CD4-positive, alpha-beta T cell treated with Interleukin-4 for 4 hours (primary cell): ENCODE results near the gene MED28.
"Not testable (repeated sequence)": the region's sequence is repeated elsewhere in the genome, so short reads cannot be mapped to it uniquely, and the experiment has no call there.

Experiments
- DNase-seq: peaks from one replicate; pipeline ENCODE4 v3.0.0-alpha.2; 2020

MED28 gene, protein sequence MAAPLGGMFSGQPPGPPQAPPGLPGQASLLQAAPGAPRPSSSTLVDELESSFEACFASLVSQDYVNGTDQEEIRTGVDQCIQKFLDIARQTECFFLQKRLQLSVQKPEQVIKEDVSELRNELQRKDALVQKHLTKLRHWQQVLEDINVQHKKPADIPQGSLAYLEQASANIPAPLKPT

GRCh38 chr4:17614416-17615299 lies at the start of gene MED28:
TSS of gene MED28 (plus strand) at chr4:17614641. CDS start at chr4:17614655, 14 bp downstream.
- DNase-seq = peak; percentile 95

DNA sequence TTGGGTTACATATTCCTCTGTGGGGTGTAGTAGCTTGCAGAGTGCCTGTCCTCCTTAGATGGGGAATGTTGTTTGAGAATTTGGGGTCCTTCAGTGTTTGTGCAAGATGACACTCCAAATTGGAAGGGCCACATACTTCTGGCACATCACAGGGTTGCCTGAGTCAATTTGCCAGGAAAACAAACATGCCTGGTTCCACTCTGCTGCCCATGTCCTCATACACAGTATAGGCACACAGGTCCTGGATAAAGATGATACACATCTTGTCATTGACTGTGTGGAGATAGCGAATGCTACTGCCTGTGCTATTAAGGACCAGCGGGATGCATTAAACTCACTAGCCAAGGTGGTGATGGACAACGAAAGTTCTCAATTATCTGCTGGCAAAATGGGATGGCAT lies 48.6 kb upstream of the MED28 start:
- no peak for DNase-seq

DNA sequence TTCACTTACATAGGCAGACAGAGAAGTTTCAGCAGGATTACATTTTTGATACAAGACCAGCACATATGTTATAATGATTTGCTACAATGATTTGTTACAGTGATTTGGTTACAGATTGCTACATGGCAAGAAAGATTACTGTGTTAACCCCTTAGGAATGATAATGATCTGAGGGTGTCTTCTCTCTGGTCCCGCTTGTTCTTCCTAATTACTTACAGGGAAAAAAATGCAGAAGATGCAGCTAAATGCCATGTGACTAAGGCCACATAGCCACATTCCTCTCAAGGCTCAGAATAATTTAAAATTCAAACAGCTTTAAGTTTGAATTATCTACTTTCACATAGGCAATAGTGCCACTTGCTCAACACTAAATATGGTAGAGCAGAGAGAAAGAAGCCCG lies 47.2 kb upstream of the MED28 start:
- DNase-seq = no peak

DNA sequence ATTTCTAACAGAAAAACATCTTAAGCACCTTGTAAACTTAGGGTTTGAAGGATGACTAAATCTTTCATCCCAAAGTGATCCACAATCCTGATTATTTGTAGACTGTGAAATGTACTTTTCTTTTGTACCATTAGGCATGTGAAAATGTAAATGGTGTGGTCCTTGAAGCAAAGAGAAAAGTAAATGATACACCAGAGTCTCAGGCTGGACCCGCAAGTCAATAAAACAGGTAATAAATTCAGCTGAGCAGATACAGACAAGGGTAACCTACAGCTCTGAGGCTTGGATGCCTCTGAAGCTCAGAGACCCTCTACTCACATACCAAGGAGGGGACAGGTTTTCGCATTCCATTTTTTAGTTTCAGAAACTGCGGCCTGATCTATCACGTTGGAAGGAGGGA lies 40.2 kb upstream of the MED28 start:
- no peak for DNase-seq

DNA sequence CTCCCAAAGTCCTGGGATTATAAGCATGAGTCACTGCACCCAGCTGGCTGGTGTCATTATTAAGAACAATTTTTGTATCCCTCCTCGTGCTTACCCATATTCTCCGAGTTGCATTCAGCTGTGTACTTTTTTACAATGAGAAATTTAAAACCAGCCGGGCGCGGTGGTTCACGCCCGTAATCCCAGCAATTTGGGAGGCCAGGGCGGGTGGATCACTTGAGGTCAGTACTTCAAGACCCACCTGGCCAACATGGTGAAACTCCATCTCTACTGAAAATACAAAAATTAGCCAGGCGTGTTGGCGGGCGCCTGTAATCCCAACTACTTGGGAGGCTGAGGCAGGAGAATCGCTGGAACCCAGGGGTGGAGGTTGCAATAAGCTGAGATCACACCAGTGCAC lies 39.3 kb upstream of the MED28 start:
- DNase-seq = not testable (repeated sequence)

DNA sequence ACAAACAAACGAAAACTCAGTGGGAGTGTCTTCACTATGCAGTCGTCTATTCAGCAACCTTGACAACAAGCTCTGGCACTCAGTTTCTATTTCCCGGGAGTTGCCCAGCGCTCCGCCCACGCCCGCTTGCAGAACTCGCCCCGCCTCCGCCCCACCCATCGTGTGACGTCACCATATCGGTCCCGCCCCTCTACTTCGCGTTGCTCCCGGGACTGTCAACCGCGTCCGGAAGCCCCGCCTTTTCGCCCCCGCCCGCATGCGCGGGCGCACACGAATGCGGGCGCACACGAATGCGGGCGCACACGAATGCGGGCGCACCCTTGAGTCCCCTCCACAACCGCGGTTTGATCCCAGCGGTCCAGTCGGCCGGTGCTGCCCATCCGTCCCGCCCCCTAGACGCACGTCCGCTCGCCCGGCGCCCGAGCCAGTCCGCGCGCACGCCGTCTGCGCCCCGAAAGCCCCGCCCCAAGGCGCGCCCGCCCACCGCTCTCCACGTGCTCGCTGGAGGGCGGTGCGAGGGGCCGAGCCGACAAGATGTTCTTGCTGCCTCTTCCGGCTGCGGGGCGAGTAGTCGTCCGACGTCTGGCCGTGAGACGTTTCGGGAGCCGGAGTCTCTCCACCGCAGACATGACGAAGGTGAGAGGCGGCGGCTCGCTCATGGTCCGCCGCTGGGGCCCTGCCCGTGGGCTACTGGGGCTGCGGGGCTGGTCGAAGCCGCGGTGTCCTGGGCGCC lies 37.3 kb upstream of the MED28 start, which contains the start of gene LAP3:
LAP3 (plus strand) TSS at position 267 of the 733 bp plus-strand sequence; CDS start at position 535, 268 bp downstream.
- DNase-seq = peak; percentile 97

DNA sequence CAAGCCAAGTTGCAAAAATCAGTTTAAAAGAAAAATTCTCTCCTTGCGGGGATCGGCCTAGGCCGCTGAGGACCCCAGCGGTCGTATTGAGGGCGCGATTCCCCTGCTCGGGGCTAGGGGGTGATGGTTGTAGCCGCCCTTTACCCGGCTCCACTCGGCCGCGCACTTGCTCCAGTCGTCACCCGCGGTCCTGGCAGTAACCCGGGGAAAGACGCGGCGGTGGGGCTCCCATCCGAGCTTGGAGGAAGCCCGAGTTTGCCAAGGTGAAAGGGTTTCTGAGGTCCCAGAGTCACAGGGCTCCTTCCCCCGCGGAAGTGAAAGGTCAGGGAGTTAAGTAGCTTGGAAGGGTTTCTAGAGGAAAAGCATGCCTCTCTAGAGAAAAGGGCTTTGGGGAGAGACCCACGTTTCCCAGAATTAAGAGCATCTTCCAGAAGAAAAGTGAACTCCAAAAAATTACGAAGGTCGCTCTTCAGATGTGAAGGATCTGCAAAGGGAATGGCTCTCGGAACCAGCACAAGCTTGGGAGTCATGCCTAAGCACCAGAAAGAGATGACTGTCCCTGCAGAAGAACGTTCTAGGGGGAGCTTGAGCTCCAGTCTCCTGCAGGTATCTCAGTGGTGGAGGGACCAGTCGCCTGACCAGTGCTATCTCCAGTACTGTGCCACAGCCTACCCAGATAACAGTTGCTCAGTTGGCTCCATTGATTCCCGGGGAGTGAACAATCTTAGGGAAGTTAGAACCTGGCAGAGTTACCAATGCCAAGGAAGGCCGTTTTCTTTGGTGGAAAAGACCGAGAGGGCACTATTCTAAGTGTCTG lies 36.6 kb upstream of the MED28 start:
- no peak for DNase-seq

GRCh38 chr4:17578482-17578891 lies 36.0 kb upstream of the MED28 start:
- peak; percentile 21 for DNase-seq

DNA sequence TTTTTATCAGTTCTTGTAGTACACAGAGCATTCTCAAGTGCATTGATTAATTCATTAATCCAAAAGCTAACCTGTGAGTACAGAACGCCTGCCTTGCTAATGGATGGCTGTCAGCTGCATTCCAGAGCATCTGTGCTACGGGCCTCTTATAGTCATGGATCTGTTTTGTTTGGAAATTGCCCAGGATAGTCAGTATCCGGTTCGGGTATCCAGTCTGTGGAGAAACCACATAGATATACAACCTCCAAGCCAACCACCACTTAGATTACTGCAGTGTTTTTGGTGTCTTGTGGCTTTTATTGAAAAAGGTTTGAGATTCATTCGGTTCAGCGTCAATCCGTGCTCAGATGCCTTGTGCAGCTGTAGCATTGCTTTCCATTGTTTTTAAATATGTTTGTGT lies 33.5 kb upstream of the MED28 start:
- no peak for DNase-seq

DNA sequence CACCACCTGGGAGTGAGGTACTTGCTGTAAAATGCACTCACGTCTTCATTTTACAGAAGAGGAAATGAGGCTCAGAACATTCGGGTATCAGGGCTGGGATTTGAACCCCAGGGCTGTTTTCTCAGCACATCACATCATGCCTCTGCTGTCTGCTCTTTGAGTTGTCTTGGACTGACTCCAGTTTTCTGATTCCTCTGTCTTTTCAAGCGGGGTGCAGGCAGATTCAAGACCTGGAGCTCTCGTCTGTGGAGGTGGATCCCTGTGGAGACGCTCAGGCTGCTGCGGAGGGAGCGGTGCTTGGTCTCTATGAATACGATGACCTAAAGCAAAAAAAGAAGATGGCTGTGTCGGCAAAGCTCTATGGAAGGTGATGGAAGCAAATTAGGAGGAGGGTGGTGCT lies 31.2 kb upstream of the MED28 start:
- DNase-seq = no peak

- DNase-seq = no peak
Observed at GRCh38 chr4:17583941-17584340, 30.5 kb upstream of the MED28 start.

GRCh38 chr4:17584521-17585213 lies 29.8 kb upstream of the MED28 start:
- DNase-seq = no peak

DNA sequence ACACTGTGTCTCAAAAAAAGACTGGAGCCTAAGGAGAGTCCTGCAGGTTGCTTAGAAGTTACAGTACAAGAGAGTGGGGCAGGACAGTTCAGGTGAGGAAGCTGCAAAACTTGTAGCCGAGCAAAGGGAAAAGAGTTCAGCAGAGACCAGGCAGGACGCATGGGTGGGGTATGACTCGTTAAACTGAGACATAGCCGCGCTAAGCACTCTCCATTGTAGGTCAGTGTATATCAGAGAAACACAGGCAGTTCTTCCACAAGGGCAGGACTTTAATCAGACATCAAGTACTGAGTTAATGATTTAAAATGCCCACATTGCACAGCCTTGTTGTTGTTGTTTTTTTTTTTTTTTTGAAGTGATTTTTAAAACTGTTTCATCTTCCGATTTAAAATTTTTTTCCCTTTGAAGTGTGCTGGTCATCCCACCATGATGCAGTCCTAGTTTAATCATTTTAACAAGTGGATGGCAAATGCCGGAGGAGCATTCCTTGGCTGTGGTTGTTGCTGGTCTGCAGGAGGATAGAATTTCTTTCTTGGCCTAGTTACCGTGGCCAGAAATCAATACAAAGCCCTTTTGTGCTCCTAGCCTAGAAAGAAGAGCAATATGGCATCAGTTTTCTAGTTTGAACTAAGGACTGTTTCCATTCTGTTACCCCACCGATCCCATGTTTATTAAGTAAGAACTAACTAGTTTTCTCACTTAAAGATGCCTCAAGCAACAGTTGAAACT lies 27.2 kb upstream of the MED28 start:
- no peak for DNase-seq

DNA sequence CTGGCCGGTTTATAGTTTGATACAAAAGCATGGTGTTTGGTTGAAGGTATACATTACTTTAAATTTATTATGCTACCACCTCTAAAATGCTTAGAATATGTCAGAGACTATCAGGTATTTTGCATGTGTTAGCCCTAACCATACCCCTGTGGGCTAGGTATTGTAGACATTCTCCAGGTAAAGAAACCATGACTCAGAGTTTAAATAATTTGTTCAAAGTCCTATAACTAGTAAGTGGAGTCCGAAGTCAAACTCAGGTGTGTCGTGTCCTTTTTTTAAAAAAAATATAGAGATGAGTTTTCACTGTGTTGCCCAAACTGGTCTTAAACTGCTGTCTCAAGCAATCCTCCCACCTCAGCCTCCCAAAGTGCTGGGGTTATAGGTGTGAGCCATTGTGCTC lies 25.1 kb upstream of the MED28 start:
- no peak for DNase-seq

- no peak for DNase-seq
Observed at GRCh38 chr4:17595471-17596005, 18.9 kb upstream of the MED28 start.

GRCh38 chr4:17597517-17597916 lies 16.9 kb upstream of the MED28 start:
- no peak for DNase-seq

GRCh38 chr4:17599826-17600225 lies 14.6 kb upstream of the MED28 start:
- no peak for DNase-seq

- DNase-seq = no peak
Observed at GRCh38 chr4:17605236-17605635, 9.2 kb upstream of the MED28 start.

DNA sequence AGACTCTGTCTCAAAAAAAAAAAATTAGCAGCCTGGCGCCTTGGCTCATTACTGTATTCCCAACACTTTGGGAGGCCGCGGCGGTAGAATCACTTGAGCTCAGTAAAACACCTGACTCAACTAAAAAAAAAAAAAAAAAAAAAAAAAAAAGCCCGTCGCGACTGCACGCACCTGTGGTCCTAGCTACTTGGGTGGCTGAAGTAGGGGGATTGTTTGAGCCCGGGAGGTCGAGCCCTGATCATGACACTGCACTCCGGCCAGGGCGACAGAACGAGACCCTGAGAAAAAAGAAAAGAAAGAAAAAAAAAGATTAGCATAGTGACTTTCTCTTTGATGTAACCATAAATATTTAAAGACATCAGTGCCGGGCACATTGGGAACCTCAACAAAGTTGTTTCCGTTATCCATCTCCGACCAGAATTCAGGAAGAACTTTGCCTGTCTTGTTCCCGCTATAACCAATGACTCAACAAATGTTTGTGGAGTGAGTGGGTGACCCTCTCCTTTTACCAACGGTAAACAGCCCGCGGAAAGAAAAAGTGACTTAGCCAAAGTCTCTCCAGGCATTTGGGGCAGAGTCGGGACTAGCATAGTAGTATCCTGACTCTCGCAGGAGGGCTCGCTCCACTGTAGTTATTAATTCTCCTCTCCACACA lies 553 bp upstream of the MED28 start:
- no peak for DNase-seq

GRCh38 chr4:17616283-17616682 lies 1.8 kb downstream of the MED28 start:
- DNase-seq = no peak

DNA sequence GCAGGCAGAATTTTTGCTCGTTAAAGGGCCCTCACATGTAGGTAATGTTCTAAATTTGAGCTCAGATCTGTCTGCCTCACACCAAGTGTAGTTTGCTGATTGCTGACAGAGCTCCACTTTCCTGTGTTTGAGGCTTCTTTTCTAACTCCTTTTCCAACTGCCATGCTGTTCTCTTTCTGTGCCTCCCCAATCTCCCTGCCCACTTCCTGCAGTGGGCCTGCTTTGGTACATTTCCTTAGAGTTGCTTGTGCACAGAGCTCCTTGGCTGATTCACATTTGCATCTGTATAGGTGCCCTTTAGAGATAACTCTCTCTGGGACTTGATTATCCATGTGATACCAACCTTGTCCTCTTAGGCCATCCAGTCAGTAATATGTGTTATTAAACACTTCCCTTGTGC lies 4.5 kb downstream of the MED28 start:
- DNase-seq = no peak
